SK-N-MC (cell line): ENCODE data around the gene SPINK4.

ENCODE experiments used
- EZH2 ChIP-seq: fragments of 200-600 bp; sonication (generic); IDR thresholded peaks from one replicate; pipeline ENCODE4 v1.6.1; 2017; ENCODE audit warnings: antibody characterized with exemption
- FOXP2 ChIP-seq: optimal IDR thresholded peaks from 2 replicates; pipeline ENCODE3; 2011; ENCODE audit warnings: mild to moderate bottlenecking, moderate library complexity; ENCODE audit not compliant: insufficient read depth; ENCODE audit errors: extremely low read length, control extremely low read depth
- POLR2AphosphoS5 ChIP-seq: IDR thresholded peaks from 2 replicates; pipeline ENCODE4 v1.6.1; 2012; ENCODE audit warnings: mild to moderate bottlenecking, low read depth, low read length, borderline replicate concordance

DNA sequence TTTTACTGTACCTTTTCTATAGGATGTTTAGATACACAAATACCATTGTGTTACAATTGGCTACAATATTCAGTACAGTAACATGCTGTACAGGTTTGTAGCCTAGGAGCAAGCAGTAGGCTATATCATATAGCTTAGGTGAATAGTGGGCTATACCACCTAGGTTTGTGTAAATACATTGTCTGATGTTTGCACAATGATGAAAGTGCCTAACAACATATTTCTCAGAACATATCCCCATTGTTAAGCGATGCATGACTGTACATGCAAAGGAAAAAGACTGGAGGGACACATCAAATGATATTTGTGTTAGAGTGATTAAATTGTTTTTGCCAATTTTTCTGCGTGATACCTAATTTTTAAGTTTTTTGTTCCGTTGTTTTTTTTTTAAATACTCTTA, 30.2 kb downstream of the SPINK4 start:
- TF ChIP-seq EZH2: no peak
- no peak for TF ChIP-seq POLR2AphosphoS5
- TF ChIP-seq FOXP2: no peak
